Activated CD8-positive, alpha-beta memory T cell treated with anti-CD3 and anti-CD28 coated beads, Interleukin-2, amount 50 U/mL, for 24 hours (primary cell): ENCODE data around the gene C14orf93.

ENCODE experiments used
- DNase-seq: peaks from one replicate; pipeline ENCODE4 v3.0.0-alpha.2; 2020; ENCODE audit errors: extremely low read depth

Gene C14orf93

GRCh38 chr14:23045419-23046357 lies 35.7 kb upstream of the C14orf93 start:
- no peak for DNase-seq

- DNase-seq: no peak
These were observed 34.9 kb upstream of the C14orf93 start for GRCh38 chr14:23044840-23045239.

GRCh38 chr14:23043754-23044153 lies 33.8 kb upstream of the C14orf93 start:
- DNase-seq: no peak

- no peak for DNase-seq
These were observed 33.2 kb upstream of the C14orf93 start for GRCh38 chr14:23043145-23043544.

- DNase-seq: no peak
These were observed 32.4 kb upstream of the C14orf93 start, which contains the start of gene PSMB11 for GRCh38 chr14:23042162-23042965. Gene PSMB11, plus strand, starts transcription at chr14:23042212. Its CDS starts 14 bp downstream, at chr14:23042226.

GRCh38 chr14:23041729-23042128 lies 31.8 kb upstream of the C14orf93 start:
- no peak for DNase-seq

- DNase-seq: no peak
These were observed 30.2 kb upstream of the C14orf93 start for GRCh38 chr14:23040100-23040499.

- no peak for DNase-seq
These were observed 25.6 kb upstream of the C14orf93 start for GRCh38 chr14:23035303-23036144.

GRCh38 chr14:23034498-23035302 lies 24.8 kb upstream of the C14orf93 start, which contains the start of gene PSMB5:
Gene PSMB5, minus strand, starts transcription at chr14:23034900. Its CDS starts 19 bp downstream, at chr14:23034881.
- peak; percentile 79 for DNase-seq

- DNase-seq: no peak
These were observed 24.0 kb upstream of the C14orf93 start for GRCh38 chr14:23033801-23034497.

- DNase-seq: no peak
These were observed 23.3 kb upstream of the C14orf93 start for GRCh38 chr14:23033251-23033727.

- no peak for DNase-seq
These were observed 21.0 kb upstream of the C14orf93 start for GRCh38 chr14:23030936-23031335.

- DNase-seq: no peak
These were observed 18.9 kb upstream of the C14orf93 start for GRCh38 chr14:23028799-23029198.

- no peak for DNase-seq
These were observed 15.3 kb upstream of the C14orf93 start for GRCh38 chr14:23025151-23025814.

GRCh38 chr14:23024612-23025075 lies 14.7 kb upstream of the C14orf93 start:
- no peak for DNase-seq

GRCh38 chr14:23023795-23024152 lies 13.8 kb upstream of the C14orf93 start:
- no peak for DNase-seq

- DNase-seq: no peak
These were observed 13.3 kb upstream of the C14orf93 start for GRCh38 chr14:23023022-23023794.

GRCh38 chr14:23021889-23022442 lies 12.0 kb upstream of the C14orf93 start:
- no peak for DNase-seq
